Stomach smooth muscle (tissue), 2 donors: Measurements from ENCODE around the gene PPP1R12C.
A peak's percentile ranks its signal among the peaks of the same experiment; 100 is the strongest.

Experiments
- H3K27ac ChIP-seq: one replicate; pipeline ENCODE4 v1.7.0; 2013; ENCODE audit warnings: mild to moderate bottlenecking, low read length, inconsistent platforms
- H3K27me3 ChIP-seq, 2 donors: one replicate each; pipeline ENCODE4 v1.7.0; 2013; ENCODE audit warnings: low read length in 2 of 2; ENCODE audit not compliant: insufficient read depth in 2 of 2, control insufficient read depth in 1 of 2
- H3K36me3 ChIP-seq, 2 donors: one replicate each; pipeline ENCODE4 v1.7.0; 2013; ENCODE audit warnings: low read length in 2 of 2; ENCODE audit not compliant: control insufficient read depth in 2 of 2, insufficient read depth in 2 of 2
- H3K4me1 ChIP-seq: one replicate; pipeline ENCODE4 v1.7.0; 2013; ENCODE audit warnings: low read length; ENCODE audit not compliant: control insufficient read depth, insufficient read depth
- H3K4me3 ChIP-seq, 2 donors: one replicate each; pipeline ENCODE4 v1.7.0; 2013; ENCODE audit warnings: low read length in 2 of 2
- H3K9ac ChIP-seq, 2 donors: one replicate each; pipeline ENCODE4 v1.7.0; 2013; ENCODE audit warnings: low read length in 2 of 2, mild to moderate bottlenecking in 1 of 2
- H3K9me3 ChIP-seq, 2 donors: one replicate each; pipeline ENCODE4 v1.7.0; 2013; ENCODE audit warnings: low read length in 2 of 2; ENCODE audit not compliant: control insufficient read depth in 2 of 2
- donor health status: healthy.
- donor health status: Pancreatic carcinoma.

The PPP1R12C gene

GRCh38 chr19:55087542-55087901 lies 29.9 kb downstream of the PPP1R12C start:
- Histone ChIP-seq H3K4me1 (peaks cover 33% of the 10 kb centered on the region), H3K27ac (no peak overlapping the region), H3K9me3 (no peaks in the 10 kb centered on the region), H3K27me3 (peaks cover 31 to 38% of the 10 kb centered on the region in 2 donors), H3K36me3 (peaks cover 12 to 20% of the 10 kb centered on the region in 2 donors), H3K4me3 (peak overlapping the region; percentile 21 to 71), H3K9ac (no peak overlapping the region)

- Histone ChIP-seq H3K36me3 (peaks cover 11 to 16% of the 10 kb centered on the region in 2 donors), H3K9me3 (no peaks in the 10 kb centered on the region), H3K4me3 (peak overlapping the region; percentile 21 to 71), H3K4me1 (peaks cover 39% of the 10 kb centered on the region), H3K27me3 (peaks cover 36 to 44% of the 10 kb centered on the region in 2 donors), H3K9ac (no peak overlapping the region), H3K27ac (no peak overlapping the region)
Measured at GRCh38 chr19:55086730-55087541, 30.5 kb downstream of the PPP1R12C start.

- no peak overlapping the region for H3K9ac ChIP-seq
- peaks cover 43 to 52% of the 10 kb centered on the region in 2 donors for H3K27me3 ChIP-seq
Measured at GRCh38 chr19:55085923-55086715, 31.3 kb downstream of the PPP1R12C start.

GRCh38 chr19:55084416-55084815 lies 33.0 kb downstream of the PPP1R12C start:
- no peak overlapping the region for H3K4me3 ChIP-seq
- H3K27ac ChIP-seq: no peak overlapping the region
- H3K27me3 ChIP-seq: peaks cover 60 to 69% of the 10 kb centered on the region in 2 donors
- no peaks in the 10 kb centered on the region for H3K9me3 ChIP-seq
- no peak overlapping the region for H3K9ac ChIP-seq
- peaks cover 0 to under 1% of the 10 kb centered on the region in 2 donors for H3K36me3 ChIP-seq
- peaks cover 54% of the 10 kb centered on the region for H3K4me1 ChIP-seq

More at GRCh38 chr19:55085923-55086715, 31.3 kb downstream of the PPP1R12C start:
- H3K9me3 ChIP-seq: no peaks in the 10 kb centered on the region
- H3K36me3 ChIP-seq: peaks cover 6 to 8% of the 10 kb centered on the region in 2 donors
- H3K27ac ChIP-seq: no peak overlapping the region
- H3K4me1 ChIP-seq: peaks cover 47% of the 10 kb centered on the region
- H3K4me3 ChIP-seq: peak overlapping the region; percentile 21 to 71

- Histone ChIP-seq H3K36me3 (no peaks in the 10 kb centered on the region), H3K27me3 (peaks cover 62 to 76% of the 10 kb centered on the region in 2 donors), H3K4me3 (no peak overlapping the region), H3K4me1 (peaks cover 48% of the 10 kb centered on the region), H3K9me3 (no peaks in the 10 kb centered on the region), H3K9ac (no peak overlapping the region), H3K27ac (no peak overlapping the region)
Measured at GRCh38 chr19:55083004-55083850, 34.2 kb downstream of the PPP1R12C start.

GRCh38 chr19:55082020-55082851 lies 35.2 kb downstream of the PPP1R12C start:
- H3K27ac ChIP-seq: no peak overlapping the region
- peaks cover 38% of the 10 kb centered on the region for H3K4me1 ChIP-seq
- H3K4me3 ChIP-seq: peak overlapping the region in 1 of 2 donors; percentile 65
- H3K27me3 ChIP-seq: peaks cover 62 to 77% of the 10 kb centered on the region in 2 donors
- no peaks in the 10 kb centered on the region for H3K9me3 ChIP-seq
- no peaks in the 10 kb centered on the region for H3K36me3 ChIP-seq
- no peak overlapping the region for H3K9ac ChIP-seq

GRCh38 chr19:55081770-55082019 lies 35.7 kb downstream of the PPP1R12C start:
- no peaks in the 10 kb centered on the region for H3K9me3 ChIP-seq
- no peak overlapping the region for H3K27ac ChIP-seq
- H3K36me3 ChIP-seq: no peaks in the 10 kb centered on the region
- H3K4me1 ChIP-seq: peaks cover 32% of the 10 kb centered on the region
- H3K9ac ChIP-seq: no peak overlapping the region
- peaks cover 65 to 82% of the 10 kb centered on the region in 2 donors for H3K27me3 ChIP-seq
- peak overlapping the region in 1 of 2 donors; percentile 65 for H3K4me3 ChIP-seq

- Histone ChIP-seq H3K9me3 (no peaks in the 10 kb centered on the region), H3K4me1 (peaks cover 27% of the 10 kb centered on the region), H3K27me3 (peaks cover 65 to 80% of the 10 kb centered on the region in 2 donors), H3K36me3 (no peaks in the 10 kb centered on the region), H3K27ac (no peak overlapping the region), H3K9ac (no peak overlapping the region), H3K4me3 (peak overlapping the region; percentile 40 to 65)
Measured at GRCh38 chr19:55080968-55081769, 36.3 kb downstream of the PPP1R12C start.

- H3K4me1 ChIP-seq: peaks cover 24% of the 10 kb centered on the region
- H3K36me3 ChIP-seq: no peaks in the 10 kb centered on the region
- H3K27me3 ChIP-seq: peaks cover 63 to 72% of the 10 kb centered on the region in 2 donors
- H3K27ac ChIP-seq: no peak overlapping the region
- H3K9ac ChIP-seq: no peak overlapping the region
- H3K9me3 ChIP-seq: no peaks in the 10 kb centered on the region
- H3K4me3 ChIP-seq: peak overlapping the region in 1 of 2 donors; percentile 65
Measured at GRCh38 chr19:55080121-55080967, 37.1 kb downstream of the PPP1R12C start.
